GM19099 (cell line): ENCODE data around the gene PCSK5.

Experiments
- POLR2A ChIP-seq: IDR thresholded peaks from 3 replicates; pipeline ENCODE4 v1.6.1; 2011; ENCODE audit warnings: low read depth; ENCODE audit not compliant: insufficient read length; ENCODE audit errors: extremely low read depth

The PCSK5 gene

DNA sequence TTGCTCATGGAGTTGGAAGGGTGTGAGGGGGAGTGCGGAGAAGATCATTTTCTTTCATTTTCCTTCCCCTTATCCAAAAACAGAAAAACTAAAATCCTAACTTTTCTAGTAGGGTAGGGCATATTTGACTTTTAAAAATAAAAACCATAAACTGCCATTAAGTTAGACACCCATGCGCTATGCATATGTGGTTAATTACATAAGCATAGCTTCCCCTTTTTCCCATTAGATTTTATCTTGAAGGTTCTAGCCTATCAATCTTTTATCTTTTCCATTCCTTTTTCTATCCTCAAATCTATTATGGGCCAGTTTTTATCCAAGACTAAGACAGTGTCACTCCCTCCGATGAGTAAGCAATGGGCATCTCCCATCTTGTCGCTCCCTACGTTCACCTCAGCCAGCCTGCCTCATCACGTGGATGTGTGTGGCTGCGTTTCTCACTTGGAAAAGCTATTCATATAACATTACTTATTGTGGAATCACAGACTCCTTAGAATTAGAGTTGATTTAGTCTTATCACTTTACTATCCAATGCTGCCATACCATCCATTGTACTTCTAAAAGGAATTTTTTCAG is 49.2 kb downstream of the PCSK5 start:
- TF ChIP-seq POLR2A = no peak

DNA sequence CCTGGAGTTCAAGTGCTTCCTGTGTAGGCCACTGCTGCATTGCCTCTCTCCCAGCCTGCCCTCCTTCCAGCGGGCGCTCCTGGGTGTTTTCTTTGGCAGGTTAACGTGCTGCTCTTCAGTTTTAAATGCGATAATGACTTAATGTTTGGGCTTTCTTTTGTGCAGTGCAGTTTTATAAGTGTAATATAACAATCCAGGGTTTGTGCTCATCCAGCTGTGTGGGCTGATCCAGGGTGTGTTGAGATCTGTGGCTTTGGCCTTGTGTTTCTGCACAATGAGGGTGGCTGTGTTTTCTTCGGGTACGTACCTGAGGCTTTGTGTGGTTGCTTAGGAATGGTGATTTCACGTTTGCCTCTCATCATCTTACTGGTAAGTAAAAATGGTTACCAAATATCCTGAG is 50.6 kb downstream of the PCSK5 start:
- no peak for TF ChIP-seq POLR2A

DNA sequence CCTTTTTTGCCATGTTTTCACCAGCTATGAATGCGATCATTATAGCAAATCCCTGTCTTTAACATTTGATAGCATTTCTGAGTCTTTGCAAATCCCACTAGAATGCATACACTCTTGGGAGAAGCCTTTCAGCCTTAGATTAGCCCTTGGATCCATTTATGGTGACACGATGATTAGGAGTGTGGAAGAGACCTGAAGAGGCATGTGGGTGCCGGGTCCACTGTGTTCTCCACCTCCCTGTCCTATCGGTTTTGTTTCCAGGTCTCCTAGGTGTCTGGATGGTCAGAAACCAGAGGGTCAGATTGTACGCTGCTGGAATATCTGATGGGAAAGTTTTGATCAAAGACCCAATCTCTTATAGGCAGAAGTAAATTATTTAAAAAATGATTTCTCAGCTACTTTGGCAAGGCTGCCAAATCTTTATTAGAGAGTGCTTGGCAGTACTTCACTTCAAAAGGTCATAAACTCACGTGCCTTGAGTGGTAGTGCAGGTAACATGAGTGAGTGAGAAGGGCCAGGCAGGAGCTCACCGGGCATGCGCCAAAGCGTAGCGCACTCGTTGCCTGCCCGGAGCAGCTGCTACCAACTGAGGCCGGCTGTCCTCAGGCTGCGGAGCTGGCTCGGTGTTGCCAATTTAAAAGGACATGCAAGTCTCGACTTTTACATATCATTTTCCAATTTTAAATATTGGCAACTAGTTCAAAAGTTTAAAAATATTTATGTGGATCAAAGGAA is 51.3 kb downstream of the PCSK5 start:
- no peak for TF ChIP-seq POLR2A

DNA sequence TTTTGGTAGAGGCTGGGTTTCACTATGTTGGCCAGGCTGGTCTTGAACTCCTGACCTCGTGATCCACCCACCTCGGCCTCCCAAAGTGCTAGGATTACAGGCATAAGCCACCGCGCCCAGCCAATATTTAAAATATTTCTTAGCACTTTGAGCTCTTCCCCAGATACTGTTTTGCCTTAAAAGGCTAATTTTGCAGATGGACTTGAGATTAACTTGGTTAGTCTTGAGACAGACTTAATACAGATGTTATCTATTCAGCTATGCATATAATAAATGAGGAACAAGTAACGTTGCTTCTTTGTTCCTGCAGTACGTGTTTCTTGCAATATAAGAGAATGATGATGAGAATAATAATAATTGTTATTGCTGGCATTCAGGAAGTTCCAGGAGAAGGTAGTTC is 56.3 kb downstream of the PCSK5 start:
- no peak for TF ChIP-seq POLR2A

DNA sequence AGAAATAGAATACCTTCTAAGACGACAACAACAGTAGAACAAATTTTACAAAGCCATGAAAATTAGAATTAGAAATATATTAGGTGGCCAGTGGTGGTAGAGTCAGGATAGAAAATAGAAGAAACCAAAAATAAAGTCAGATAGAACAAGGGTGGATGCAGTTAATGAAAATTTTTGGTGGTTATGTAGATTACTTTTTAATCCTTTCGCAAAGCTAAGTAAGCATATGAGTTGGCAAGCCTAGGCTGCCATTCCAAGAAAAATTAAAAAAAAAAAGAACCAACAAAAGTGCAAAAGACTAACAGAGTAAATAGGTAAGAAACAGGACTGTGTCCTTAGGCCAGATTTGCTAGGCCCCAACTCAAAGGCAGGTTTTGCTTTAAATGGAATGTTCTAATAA is 56.8 kb downstream of the PCSK5 start:
- TF ChIP-seq POLR2A = no peak

DNA sequence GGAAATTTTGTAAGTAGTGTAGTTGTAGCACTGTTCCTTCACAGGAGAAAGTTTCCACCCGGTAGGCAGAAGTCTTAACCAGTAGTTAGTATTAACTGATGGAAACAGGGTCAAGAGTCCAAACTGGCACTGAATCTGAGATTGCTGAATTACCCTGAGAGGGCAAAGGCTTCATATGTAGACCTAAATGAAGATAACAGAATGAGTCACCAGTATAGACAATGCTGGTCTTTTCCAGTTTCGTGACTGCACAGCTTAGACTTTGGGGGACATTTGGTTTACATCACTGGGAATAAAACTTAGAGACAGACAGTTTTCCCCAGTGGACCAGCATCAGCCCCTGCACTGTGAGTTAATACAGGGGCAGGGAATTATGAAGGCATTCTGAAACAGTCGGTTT is 60.5 kb downstream of the PCSK5 start:
- no peak for TF ChIP-seq POLR2A

DNA sequence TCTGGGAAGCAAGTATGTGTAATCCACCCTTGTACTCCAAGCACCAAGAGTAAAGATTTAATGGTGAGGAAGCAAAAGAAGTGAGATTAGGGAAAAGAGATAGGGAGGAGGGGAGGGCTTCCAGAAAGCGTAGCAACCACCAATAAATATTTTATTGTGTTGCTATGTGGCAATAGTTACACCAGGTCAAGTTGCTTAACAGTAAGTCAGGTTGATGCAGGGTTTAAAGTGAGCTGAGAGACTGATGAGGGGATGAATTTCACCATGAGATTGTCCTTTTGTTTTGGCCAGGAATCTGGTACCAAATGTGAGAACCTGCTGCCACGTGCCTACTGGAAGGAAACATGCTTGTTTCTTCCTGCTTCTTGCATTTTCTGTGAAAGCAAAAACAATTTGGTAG is 62.7 kb downstream of the PCSK5 start:
- TF ChIP-seq POLR2A = no peak

DNA sequence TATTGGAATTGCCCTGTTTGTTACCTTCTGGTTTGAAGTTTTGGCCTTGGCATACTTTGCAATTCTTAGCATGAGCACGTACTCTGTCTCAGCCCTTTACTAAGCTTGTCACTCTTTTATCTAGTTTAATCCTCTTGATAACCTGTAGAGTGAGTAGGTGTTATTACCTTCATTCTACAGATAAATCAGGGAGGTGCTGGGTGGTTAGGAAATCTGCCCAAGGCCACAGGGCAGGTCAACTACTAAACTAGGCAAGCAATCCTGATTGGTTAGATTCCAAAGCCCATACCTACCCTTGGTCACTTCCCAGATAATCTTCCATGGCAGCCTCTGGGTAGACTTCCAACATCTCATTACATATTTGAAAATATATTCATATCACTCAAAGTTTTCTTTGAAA is 65.7 kb downstream of the PCSK5 start:
- no peak for TF ChIP-seq POLR2A

DNA sequence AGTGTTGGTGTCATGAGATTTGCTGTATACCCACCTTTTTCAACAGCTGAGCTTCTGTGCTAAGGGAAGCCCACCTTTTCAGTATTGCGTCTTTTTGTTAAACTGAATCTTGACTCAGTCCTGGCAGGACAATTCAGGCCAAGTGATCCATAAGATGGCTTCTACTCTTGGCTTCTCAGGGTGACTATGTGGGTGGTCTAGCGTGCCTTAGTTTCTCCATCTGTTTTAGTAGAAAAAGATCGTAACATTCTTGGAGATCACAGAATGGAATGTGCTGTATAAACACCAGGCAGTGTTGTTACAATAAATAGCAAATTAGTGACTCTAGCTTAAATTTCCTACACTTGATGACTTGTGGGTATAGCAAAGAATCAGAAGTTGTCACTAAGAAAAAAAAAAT is 66.6 kb downstream of the PCSK5 start:
- TF ChIP-seq POLR2A = no peak

DNA sequence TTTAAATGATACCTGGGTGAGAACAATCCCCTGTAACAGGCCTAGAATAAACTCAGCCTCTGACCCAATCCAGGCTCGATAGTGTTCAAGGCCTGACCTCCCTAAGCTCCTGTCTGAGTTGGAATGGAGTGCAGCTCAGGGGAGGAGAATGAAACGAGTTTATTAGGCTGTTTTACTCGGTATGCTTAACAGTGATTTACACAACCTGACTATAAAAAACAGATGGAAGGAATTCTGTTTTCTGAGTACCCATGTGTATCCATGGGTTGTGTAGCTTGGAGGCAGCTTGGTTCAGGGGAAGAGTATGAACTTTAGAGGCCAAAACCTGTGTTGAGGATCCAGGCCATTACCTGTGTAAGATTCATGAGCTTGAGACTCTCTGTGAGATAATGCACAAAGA is 67.8 kb downstream of the PCSK5 start:
- no peak for TF ChIP-seq POLR2A

DNA sequence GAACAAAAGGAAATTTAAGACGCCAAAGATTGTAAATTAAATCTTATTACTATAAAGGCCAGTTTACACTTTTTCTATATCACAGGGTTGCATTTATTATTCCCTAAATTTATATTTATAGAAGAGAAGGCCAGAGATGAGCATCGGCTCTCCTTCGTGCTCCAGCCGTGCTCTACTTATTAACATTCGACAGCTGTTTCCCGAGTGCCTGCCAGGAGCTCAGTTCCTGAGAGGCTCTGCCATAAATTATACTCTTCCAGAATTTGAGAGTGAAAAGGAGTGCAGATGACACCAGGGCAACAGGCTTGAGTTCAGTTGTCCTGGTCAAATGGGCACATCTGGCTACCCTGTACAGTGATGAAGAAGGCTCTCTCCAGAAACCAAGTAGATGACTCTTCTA is 70.1 kb downstream of the PCSK5 start:
- no peak for TF ChIP-seq POLR2A

DNA sequence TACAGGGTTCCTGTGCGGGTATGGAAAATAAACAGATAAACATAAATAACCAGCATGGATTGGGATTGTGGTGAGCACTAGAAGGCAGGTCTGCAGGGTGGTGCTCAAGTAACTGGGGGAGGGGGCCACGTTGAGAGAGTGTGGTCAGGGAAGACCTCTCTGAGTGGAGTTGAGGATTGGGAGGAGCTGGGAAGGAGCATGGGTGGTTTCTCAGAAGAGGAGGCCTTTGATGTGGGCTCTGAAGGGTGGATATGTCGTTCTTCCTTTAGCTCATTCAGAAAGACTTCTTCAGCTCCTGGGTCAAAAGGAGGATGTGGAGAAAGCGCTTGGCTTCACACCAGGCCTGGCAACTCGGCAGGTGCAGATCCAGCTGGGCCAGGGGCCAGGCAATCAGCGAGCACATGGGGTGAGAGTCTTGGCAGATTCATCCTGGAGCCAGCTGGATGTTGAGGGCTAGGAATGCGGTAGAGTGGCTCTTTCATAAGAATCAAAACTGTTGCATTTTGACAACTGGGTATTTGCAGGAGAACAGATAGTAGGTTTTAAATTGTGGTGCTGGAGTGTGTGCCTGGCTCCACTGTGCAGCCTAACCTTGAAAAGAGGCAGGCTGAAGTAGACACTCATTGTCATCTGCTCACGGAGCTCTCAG is 71.7 kb downstream of the PCSK5 start:
- no peak for TF ChIP-seq POLR2A

DNA sequence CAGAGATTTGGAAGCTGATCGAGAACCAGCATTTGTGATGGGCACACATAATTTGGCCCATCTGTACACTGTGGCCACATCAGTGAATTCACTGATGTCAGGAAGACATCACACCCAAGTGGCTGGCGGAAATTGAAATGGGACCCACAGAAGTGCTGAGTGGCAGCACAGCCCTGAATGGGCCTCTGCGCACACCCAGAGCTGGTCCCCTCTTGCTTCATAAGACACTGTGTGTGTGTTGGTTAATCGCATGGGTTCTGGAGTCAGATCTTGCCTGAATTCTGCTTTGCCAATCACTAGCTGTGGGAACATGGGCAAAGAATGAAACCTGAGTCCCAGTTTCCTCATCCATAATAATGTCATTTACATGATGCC is 72.2 kb downstream of the PCSK5 start:
- TF ChIP-seq POLR2A = no peak

DNA sequence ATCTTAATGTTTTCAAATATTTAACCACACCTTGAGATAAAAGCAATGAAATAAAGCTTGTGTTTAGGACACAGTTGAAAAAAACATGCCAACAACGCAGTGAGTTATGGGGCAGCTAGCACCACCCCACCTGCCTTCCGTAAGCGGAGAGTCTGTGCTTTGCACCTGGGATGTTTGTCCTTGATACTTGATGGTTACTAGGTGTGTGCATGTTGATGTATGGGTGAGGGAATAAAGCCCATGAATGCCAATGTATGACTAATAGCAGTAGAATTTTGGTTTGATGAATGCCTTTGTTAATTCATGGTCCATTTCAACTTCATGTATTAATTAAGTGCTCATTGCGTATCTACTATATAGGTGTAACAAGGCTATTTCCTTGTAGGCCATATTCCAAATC is 74.0 kb downstream of the PCSK5 start:
- TF ChIP-seq POLR2A = no peak

DNA sequence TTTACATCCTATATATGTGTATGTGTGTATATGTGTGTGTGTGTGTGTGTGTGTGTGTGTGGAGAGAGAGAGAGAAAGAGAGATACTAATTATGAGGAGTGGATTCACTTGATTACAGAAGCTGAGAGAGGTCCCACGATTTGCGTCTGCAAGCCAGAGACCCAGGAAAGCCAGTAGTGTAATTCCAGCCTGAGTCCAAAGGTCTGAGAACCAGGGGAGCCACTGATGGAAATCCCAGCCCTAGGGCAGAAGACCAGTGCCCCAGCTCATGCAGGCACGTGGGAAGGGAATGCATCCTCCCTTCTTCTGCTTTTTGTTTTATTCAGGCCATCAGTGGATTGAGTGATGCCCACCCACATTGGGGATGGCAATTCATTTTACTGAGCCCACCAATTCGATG is 74.8 kb downstream of the PCSK5 start:
- TF ChIP-seq POLR2A = no peak

DNA sequence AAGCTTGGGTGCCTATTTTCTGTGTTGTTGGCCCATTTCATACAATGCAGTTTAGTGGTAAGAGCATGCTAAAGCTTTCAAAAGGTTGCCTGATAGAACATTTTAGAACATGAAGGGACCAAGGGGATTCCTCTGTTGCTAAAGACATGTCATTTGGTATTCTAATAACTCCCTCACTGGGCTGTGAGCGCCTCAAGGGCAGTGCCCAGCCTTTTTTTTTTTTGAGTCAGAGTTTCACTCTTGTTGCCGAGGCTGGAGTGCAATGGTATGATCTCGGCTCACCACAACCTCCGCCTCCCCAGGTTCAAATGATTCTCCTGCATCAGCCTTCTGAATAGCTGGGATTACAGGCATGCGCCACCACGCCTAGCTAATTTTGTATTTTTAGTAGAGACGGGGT is 77.1 kb downstream of the PCSK5 start:
- no peak for TF ChIP-seq POLR2A
